Common myeloid progenitor, CD34-positive (primary cell): ENCODE results near the gene HOXB8.

Experiments
- CTCF ChIA-PET: fragments of 350-600 bp; sonication (Branson Sonifier 250); formaldehyde crosslinking; loops from one replicate; lab custom pipeline; 2021; ENCODE audit warnings: antibody characterized with exemption; lab: Charles Lee
- POLR2A ChIA-PET: fragments of 350-600 bp; sonication (Branson Sonifier 250); formaldehyde crosslinking; loops from one replicate; lab custom pipeline; 2021; ENCODE audit warnings: antibody characterized with exemption; lab: Charles Lee
- DNase-seq, 3 donors: peaks; one replicate each; pipeline versions ENCODE4 v3.0.0 to v3.0.0-alpha.2; 2013
- H3K27ac ChIP-seq, 2 experiments: 1 replicate in 1 of 2; 2 replicates in 1 of 2; pipeline ENCODE4 v1.7.0; 2013; ENCODE audit warnings: inconsistent platforms in 2 of 2, low read length in 2 of 2, mild to moderate bottlenecking in 2 of 2, low read depth in 1 of 2, moderate library complexity in 1 of 2; ENCODE audit not compliant: severe bottlenecking in 2 of 2, insufficient read depth in 1 of 2, poor library complexity in 1 of 2
- H3K27me3 ChIP-seq, 5 experiments: replicated peaks in 2 of 5; 1 replicate in 3 of 5; 2 replicates in 2 of 5; pipeline versions ENCODE4 v1.6.1 to v1.7.0; 2013; ENCODE audit warnings: low read length in 4 of 5, mild to moderate bottlenecking in 2 of 5, moderate library complexity in 2 of 5, inconsistent platforms in 1 of 5; ENCODE audit not compliant: insufficient read depth in 5 of 5, control insufficient read depth in 4 of 5
- H3K36me3 ChIP-seq, 4 experiments: 1 replicate in 2 of 4; 2 replicates in 2 of 4; pipeline versions ENCODE4 v1.6.1 to v1.7.0; 2013; ENCODE audit warnings: low read length in 3 of 4, control low read depth in 1 of 4, mild to moderate bottlenecking in 1 of 4; ENCODE audit not compliant: control insufficient read depth in 4 of 4, insufficient read depth in 4 of 4
- H3K4me1 ChIP-seq, 4 experiments: 1 replicate in 3 of 4; 2 replicates in 1 of 4; pipeline versions ENCODE4 v1.6.1 to v1.7.1; 2013; ENCODE audit warnings: low read length in 3 of 4, mild to moderate bottlenecking in 3 of 4, control low read depth in 1 of 4, inconsistent platforms in 1 of 4, moderate library complexity in 1 of 4; ENCODE audit not compliant: control insufficient read depth in 4 of 4, insufficient read depth in 4 of 4; ENCODE audit errors: control extremely low read depth in 1 of 4
- H3K4me3 ChIP-seq, 7 experiments: 1 replicate in 4 of 7; 2 replicates in 3 of 7; pipeline versions ENCODE4 v1.5.1 to v1.7.0; 2013; ENCODE audit warnings: mild to moderate bottlenecking in 7 of 7, low read length in 6 of 7, moderate library complexity in 6 of 7, inconsistent platforms in 2 of 7, low read depth in 2 of 7, control low read depth in 1 of 7; ENCODE audit not compliant: insufficient read depth in 4 of 7, control insufficient read depth in 1 of 7; ENCODE audit errors: extremely low read depth in 1 of 7
- H3K9me3 ChIP-seq, 5 experiments: 1 replicate in 4 of 5; 2 replicates in 1 of 5; pipeline versions ENCODE4 v1.6.1 to v1.7.1; 2013; ENCODE audit warnings: low read length in 4 of 5, mild to moderate bottlenecking in 2 of 5, inconsistent platforms in 1 of 5, low read depth in 1 of 5, moderate library complexity in 1 of 5; ENCODE audit not compliant: control insufficient read depth in 4 of 5, insufficient read depth in 2 of 5; ENCODE audit errors: control extremely low read depth in 1 of 5
- WGBS: methylation state at CpG from one replicate; pipeline ENCODE4 v1.1.5; 2013; ENCODE audit not compliant: insufficient coverage; 5-methylcytosine and 5-hydroxymethylcytosine counted together

HOXB8 gene

DNA sequence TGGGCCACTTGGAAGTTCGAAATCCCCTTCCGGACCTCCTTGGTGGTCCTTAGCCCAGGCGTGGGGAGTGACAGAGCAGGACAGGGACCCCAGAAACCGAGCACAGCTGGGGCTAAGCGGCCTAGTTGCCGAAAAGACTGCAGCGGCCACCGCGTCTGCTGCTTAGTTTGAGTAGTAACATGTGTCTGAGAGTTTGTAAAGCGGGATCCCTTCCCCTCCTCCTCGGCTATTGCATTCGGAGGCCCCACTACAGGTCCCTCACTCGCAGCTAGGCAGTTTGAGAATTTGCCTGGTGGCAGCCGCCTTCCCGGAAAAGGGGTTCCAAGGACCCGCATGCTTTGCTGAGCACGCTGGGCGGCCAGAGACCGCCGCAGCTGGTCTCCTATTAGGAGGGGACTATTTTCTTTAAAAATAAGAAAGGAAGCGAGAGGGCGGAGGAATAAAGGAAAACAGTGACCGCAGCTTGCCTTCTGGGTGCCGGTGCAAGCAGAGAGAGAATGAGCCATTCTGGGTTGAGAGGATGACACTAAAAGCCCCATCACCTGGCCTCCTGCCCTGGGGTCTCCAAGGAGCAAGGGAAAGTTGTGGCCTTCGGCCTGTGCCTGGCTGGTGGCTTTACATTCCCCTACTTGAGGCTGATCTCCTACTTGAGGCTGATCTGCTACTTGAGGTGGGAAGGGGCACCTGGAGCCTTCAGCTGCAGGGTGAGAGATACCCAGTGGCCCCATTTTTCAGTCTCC is 20.4 kb downstream of the HOXB8 start:
- no peak for DNase-seq
- ChIA-PET CTCF (interaction anchor here (0.6 to 4.3 kb wide), 7 partner anchors 18 to 260 kb away, joined by 3 to 31 read pairs (median 4); no protein-coding TSS in a partner anchor), POLR2A (no interaction called here)
- peaks cover 0 to 3% (median 0%) of the 10 kb centered on the region in 4 experiments for H3K36me3 ChIP-seq
- peak overlapping the region in 3 of 7 experiments; percentile 43 to 97 (median 90) for H3K4me3 ChIP-seq
- H3K27me3 ChIP-seq, result peaks cover 0 to 38% (median 10%) of the 10 kb centered on the region in 5 experiments
- peaks cover 3 to 77% (median 56%) of the 10 kb centered on the region in 4 experiments for H3K4me1 ChIP-seq
- no peaks in the 10 kb centered on the region for H3K9me3 ChIP-seq
- no peak overlapping the region for H3K27ac ChIP-seq
- WGBS, result 75% methylated on average over 19 of the region's 25 CpGs

DNA sequence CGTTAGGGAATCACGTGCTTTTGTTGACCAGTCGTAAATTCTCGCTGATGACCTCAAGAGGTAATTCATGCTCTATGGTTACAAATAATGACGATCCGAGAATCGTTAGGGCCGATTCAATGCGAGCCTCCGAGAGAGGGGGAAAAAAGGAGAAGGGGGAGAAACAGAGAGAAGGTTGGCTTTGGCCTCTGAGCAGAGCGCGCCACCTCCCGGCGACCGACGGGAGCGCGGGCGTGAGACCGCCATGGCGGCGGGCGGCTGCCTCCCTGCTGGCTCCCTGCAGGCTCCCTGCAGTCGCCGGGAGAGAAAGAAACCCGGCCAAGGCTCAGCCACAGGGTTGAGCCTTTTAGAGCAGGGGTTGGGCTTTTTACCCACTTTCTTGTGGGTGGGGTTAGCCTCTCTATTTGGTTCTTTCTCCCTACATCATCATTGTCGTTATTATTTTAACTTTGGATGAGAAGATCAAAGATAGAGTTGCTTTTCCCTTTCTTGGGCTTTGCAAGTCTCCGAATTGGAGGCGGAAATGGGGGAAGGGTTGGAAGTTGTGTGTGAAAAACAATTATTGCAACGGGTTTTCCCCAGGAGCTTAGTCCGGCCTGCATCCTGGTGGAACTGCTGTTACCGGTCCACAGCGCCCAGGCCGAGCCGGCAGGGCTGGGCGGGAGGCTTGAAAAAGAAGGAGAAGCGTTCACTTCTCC is 21.1 kb downstream of the HOXB8 start:
- POLR2A ChIA-PET, result no interaction called here
- CTCF ChIA-PET, result interaction anchor here (0.7 to 4.3 kb wide), 17 partner anchors 19 to 376 kb away, joined by 3 to 31 read pairs (median 7); no protein-coding TSS in a partner anchor
- 19% methylated on average over 32 of the region's 37 CpGs for WGBS
- Histone ChIP-seq H3K4me3 (peak overlapping the region in 6 of 7 experiments; percentile 43 to 97 (median 74)), H3K4me1 (peaks cover 4 to 83% (median 61%) of the 10 kb centered on the region in 4 experiments), H3K9me3 (no peaks in the 10 kb centered on the region), H3K36me3 (peaks cover 0 to 3% (median 0%) of the 10 kb centered on the region in 4 experiments), H3K27ac (no peak overlapping the region), H3K27me3 (peaks cover 0 to 32% (median 4%) of the 10 kb centered on the region in 5 experiments)
- peak; percentile 82 to 86 (median 86) for DNase-seq

DNA sequence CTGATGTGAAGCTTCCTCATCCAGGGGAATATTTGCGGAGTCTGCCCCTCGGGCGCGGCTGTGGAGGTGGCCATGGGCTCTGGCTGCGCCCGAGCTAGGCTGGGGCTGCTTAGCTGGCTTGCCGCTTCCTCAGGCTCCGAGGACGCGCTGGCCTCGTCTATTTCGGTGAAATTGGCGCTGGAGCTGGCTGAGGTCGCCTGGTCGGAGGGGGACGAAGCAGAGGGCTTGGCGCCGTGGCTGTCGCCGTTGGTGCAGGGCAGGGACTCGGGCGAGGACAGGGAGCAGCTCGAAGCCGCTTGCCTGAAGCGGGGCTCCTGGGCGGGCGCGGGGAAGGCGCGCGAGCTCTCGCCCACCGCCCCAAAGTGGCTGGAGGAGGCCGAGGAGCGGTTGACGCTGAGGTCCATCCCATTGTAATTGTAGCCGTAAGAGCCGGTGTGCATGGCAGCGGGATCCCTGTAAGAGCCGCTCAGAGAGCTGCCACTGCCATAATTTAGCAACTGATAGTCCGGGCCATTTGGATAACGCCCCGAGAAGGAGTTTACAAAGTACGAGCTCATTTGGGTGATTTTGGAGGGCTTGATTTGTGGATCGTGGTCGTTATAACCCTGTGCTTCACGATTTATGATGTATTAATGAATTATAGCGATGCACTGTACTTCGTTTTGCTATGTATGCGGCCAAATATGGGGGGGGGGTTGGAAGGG is 21.8 kb downstream of the HOXB8 start, which contains the start of gene HOXB5:
Gene HOXB5 (minus strand): TSS at position 654 of the 704 bp plus-strand sequence. CDS start 97 bp downstream, at position 557.
- ChIA-PET CTCF (interaction anchor here (0.6 to 4.3 kb wide), 32 partner anchors 11 to 567 kb away, joined by 3 to 31 read pairs (median 4); partner anchors contain the start of genes HOXB4 and HOXB6), POLR2A (interaction anchor here (0.7 to 1.2 kb wide), 2 partner anchors 37 to 52 kb away, joined by 3 to 4 read pairs; no protein-coding TSS in a partner anchor)
- peaks cover 9 to 83% (median 63%) of the 10 kb centered on the region in 4 experiments for H3K4me1 ChIP-seq
- H3K27ac ChIP-seq, result peak within 1 kb of the TSS in 1 of 2 experiments; percentile 61
- peaks cover 0 to 3% (median 0%) of the 10 kb centered on the region in 4 experiments for H3K36me3 ChIP-seq
- peaks cover 0 to 28% (median 2%) of the 10 kb centered on the region in 5 experiments for H3K27me3 ChIP-seq
- 0% methylated on average over 43 of the region's 50 CpGs for WGBS
- peak in 2 of 3 donors; percentile 48 to 63 for DNase-seq
- H3K9me3 ChIP-seq, result no peaks in the 10 kb centered on the region
- peak within 1 kb of the TSS; percentile 57 to 97 (median 75) for H3K4me3 ChIP-seq

DNA sequence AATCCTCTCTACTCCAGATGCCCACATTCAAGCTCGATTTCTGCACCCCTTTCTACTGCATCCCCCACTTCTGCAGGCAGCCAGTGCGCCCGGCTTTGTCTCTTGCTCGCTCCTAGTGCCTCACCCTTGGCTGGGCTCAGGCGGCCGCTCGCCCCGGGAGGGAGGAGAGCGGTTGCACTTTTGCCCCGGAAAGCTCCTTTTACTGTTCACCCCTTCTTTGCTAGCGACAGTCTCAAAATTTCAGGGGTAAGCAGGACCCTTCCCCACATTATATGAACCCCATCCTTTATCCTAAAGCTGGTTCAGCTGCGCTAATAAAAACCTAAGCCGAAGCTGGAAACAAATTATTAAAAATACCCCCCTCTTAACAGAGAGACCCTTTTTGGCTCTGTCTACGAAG is 22.5 kb downstream of the HOXB8 start:
- Histone ChIP-seq H3K4me3 (peak overlapping the region; percentile 27 to 97 (median 75)), H3K27me3 (peaks cover 0 to 23% (median 0%) of the 10 kb centered on the region in 5 experiments), H3K9me3 (no peaks in the 10 kb centered on the region), H3K4me1 (peaks cover 10 to 84% (median 64%) of the 10 kb centered on the region in 4 experiments), H3K36me3 (peaks cover 0 to 3% (median 0%) of the 10 kb centered on the region in 4 experiments), H3K27ac (peak overlapping the region in 1 of 2 experiments; percentile 61)
- CTCF ChIA-PET, result interaction anchor here (0.8 to 4.3 kb wide), 29 partner anchors 12 to 566 kb away, joined by 3 to 31 read pairs (median 5); partner anchors contain the start of genes HOXB4 and HOXB6
- peak in 1 of 3 donors; percentile 50 for DNase-seq
- WGBS, result 0% methylated on average over 10 of the region's 14 CpGs
- POLR2A ChIA-PET, result interaction anchor here (0.7 to 1.3 kb wide), 4 partner anchors 9 to 201 kb away, joined by 3 to 4 read pairs (median 4); no protein-coding TSS in a partner anchor

DNA sequence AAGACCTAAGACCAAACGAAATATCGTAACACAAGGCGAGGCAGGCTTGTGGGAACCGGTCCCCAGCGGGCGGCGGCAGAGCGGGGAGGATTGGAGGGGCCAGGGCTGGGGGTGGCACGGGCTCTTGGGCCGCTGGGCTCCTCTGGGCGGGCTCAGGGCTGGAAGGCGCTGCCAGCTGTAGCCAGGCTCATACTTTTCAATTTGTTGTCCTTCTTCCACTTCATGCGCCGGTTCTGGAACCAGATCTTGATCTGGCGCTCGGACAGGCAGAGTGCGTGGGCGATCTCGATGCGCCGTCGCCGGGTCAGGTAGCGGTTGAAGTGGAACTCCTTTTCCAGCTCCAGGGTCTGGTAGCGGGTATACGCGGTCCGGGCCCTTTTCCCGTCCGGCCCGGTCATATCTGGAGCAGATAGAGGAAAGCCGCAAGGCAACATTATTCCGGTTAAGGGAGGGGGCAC is 23.0 kb downstream of the HOXB8 start:
- Histone ChIP-seq H3K27ac (no peak overlapping the region), H3K27me3 (peaks cover 0 to 19% (median 0%) of the 10 kb centered on the region in 5 experiments), H3K36me3 (peaks cover 0 to 3% (median 0%) of the 10 kb centered on the region in 4 experiments), H3K4me3 (peak overlapping the region in 6 of 7 experiments; percentile 4 to 97 (median 76)), H3K4me1 (peaks cover 13 to 84% (median 64%) of the 10 kb centered on the region in 4 experiments), H3K9me3 (no peaks in the 10 kb centered on the region)
- ChIA-PET POLR2A (interaction anchor here (0.6 to 1.3 kb wide), 4 partner anchors 8 to 256 kb away, joined by 3 to 4 read pairs (median 4); no protein-coding TSS in a partner anchor), CTCF (interaction anchor here (0.9 to 4.3 kb wide), 19 partner anchors 13 to 566 kb away, joined by 3 to 31 read pairs (median 6); partner anchors contain the start of genes HOXB4 and HOXB6)
- 1% methylated on average over 26 of the region's 33 CpGs for WGBS
- DNase-seq, result peak in 1 of 3 donors; percentile 55
